ENCODE results near the gene CD4.

Gene CD4

GRCh38 chr12:6822426-6823135 lies 33.3 kb downstream of the CD4 start:
- DNase-seq (ENCODE audit: low spot score): no peak
- in situ Hi-C loops (cut with MboI; ENCODE audit: low sequenced_read_pairs, unreplicated experiment): loop anchor here (10.0 kb wide), 1 partner anchor 68 kb away; the partner anchor contains the start of gene MLF2
- TF ChIP-seq CTCF (IDR thresholded peaks at IDR 0.05; ENCODE audit: borderline replicate concordance, control extremely low read depth, extremely low read depth, insufficient read depth, missing control alignments): no peak

GRCh38 chr12:6823182-6824084 lies 34.1 kb downstream of the CD4 start:
- no peak for TF ChIP-seq CTCF (IDR thresholded peaks at IDR 0.05; ENCODE audit: borderline replicate concordance, control extremely low read depth, extremely low read depth, insufficient read depth, missing control alignments)
- DNase-seq (ENCODE audit: low spot score): no peak
- in situ Hi-C loops (cut with MboI; ENCODE audit: low sequenced_read_pairs, unreplicated experiment): loop anchor here (10.0 kb wide), 1 partner anchor 69 kb away; the partner anchor contains the start of gene MLF2

GRCh38 chr12:6824085-6824775 lies 34.9 kb downstream of the CD4 start:
- in situ Hi-C loops (cut with MboI; ENCODE audit: low sequenced_read_pairs, unreplicated experiment): loop anchor here (10.0 kb wide), 1 partner anchor 69 kb away; the partner anchor contains the start of gene MLF2
- TF ChIP-seq CTCF (IDR thresholded peaks at IDR 0.05; ENCODE audit: borderline replicate concordance, control extremely low read depth, extremely low read depth, insufficient read depth, missing control alignments): no peak
- DNase-seq (ENCODE audit: low spot score): no peak

GRCh38 chr12:6824901-6825381 lies 35.6 kb downstream of the CD4 start:
- TF ChIP-seq CTCF (IDR thresholded peaks at IDR 0.05; ENCODE audit: borderline replicate concordance, control extremely low read depth, extremely low read depth, insufficient read depth, missing control alignments): no peak
- in situ Hi-C loops (cut with MboI; ENCODE audit: low sequenced_read_pairs, unreplicated experiment): loop anchor here (10.0 kb wide), 1 partner anchor 70 kb away; the partner anchor contains the start of gene MLF2
- no peak for DNase-seq (ENCODE audit: low spot score)

- in situ Hi-C loops (cut with MboI; ENCODE audit: low sequenced_read_pairs, unreplicated experiment): loop anchor here (10.0 kb wide), 1 partner anchor 71 kb away; the partner anchor contains the start of gene MLF2
- peak; percentile 94 for DNase-seq (ENCODE audit: low spot score)
- peak; percentile 91 for TF ChIP-seq CTCF (IDR thresholded peaks at IDR 0.05; ENCODE audit: borderline replicate concordance, control extremely low read depth, extremely low read depth, insufficient read depth, missing control alignments)
Measured at GRCh38 chr12:6825398-6826124, 36.2 kb downstream of the CD4 start.

Data from GM13976 (cell line).